ENCODE measurements around the gene NDUFA3.

GRCh38 chr19:54100561-54100960 lies 2.1 kb upstream of the NDUFA3 start, which contains the start of gene OSCAR:
- TF ChIP-seq, protein P1, sequence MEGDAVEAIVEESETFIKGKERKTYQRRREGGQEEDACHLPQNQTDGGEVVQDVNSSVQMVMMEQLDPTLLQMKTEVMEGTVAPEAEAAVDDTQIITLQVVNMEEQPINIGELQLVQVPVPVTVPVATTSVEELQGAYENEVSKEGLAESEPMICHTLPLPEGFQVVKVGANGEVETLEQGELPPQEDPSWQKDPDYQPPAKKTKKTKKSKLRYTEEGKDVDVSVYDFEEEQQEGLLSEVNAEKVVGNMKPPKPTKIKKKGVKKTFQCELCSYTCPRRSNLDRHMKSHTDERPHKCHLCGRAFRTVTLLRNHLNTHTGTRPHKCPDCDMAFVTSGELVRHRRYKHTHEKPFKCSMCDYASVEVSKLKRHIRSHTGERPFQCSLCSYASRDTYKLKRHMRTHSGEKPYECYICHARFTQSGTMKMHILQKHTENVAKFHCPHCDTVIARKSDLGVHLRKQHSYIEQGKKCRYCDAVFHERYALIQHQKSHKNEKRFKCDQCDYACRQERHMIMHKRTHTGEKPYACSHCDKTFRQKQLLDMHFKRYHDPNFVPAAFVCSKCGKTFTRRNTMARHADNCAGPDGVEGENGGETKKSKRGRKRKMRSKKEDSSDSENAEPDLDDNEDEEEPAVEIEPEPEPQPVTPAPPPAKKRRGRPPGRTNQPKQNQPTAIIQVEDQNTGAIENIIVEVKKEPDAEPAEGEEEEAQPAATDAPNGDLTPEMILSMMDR (conservative IDR thresholded peaks at IDR 0.05; ENCODE audit: low read length): no peak
- no peak for TF ChIP-seq EZH2phosphoT487 (IDR thresholded peaks at IDR 0.05; ENCODE audit: borderline replicate concordance, low read depth, low read length)

All from OCI-LY7 (cell line).